ENCODE data around the gene POLR1E. TPM values are rescaled to one million over a fixed set of nuclear protein-coding genes. Genes with fewer than 3 reads are reported as not detected.

The POLR1E gene
- total and polyA plus RNA-seq, 2 donors (not counting 3 experiments of a cell fraction or from before 2014, with no cell fraction given): 9.0 to 21.2 TPM

DNA sequence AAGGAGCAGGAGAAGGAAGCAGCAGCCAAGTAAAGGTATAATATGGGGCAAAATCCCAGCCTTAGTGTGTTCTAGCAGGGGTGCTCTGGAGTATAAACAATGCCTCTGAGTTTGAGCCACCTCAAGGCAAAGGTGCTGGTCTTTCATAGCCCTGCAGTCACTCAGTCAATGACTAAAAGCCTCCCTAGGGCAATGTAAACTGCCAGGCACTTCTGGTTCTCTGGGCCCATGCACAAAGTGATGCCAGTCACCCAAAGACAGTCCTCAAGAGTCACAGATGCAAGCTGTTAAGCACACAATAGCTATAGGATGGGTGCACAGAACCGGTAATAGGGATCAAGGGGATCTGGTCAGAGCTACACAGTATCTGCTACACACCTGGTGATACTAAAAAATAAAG, 33.1 kb upstream of the POLR1E start:
- BruUV-seq (replicated peaks): no TSS peak
- no peaks in the 10 kb centered on the region for H3K9me3 ChIP-seq (replicated peaks; ENCODE audit: control insufficient read depth, insufficient read depth, low read length)
- ChIA-PET CTCF (no interaction called here), POLR2A (interaction anchor here (0.6 kb wide), 1 partner anchor 13 kb away, joined by 9 read pairs; the partner anchor contains the start of gene ZBTB5)
- TF ChIP-seq POLR2AphosphoS5 (IDR thresholded peaks at IDR 0.05; ENCODE audit: insufficient read depth, low read depth, low read length) (no peak), FOS (IDR thresholded peaks at IDR 0.05; ENCODE audit: borderline replicate concordance, insufficient read depth, low read length) (no peak), GATA2 (IDR thresholded peaks at IDR 0.05; ENCODE audit: insufficient read depth, insufficient read length, low read depth, low read length) (no peak), EZH2 (IDR thresholded peaks at IDR 0.05; ENCODE audit: borderline replicate concordance, low read depth, low read length, severe bottlenecking) (no peak), JUN (IDR thresholded peaks at IDR 0.05; ENCODE audit: borderline replicate concordance, insufficient read depth, insufficient read length, low read depth) (no peak), MYC (IDR thresholded peaks at IDR 0.05; ENCODE audit: low read depth, low read length) (no peak), POLR2A (IDR thresholded peaks at IDR 0.05; ENCODE audit: low read depth, low read length) (no peak)
- TF ChIP-seq, protein P1, sequence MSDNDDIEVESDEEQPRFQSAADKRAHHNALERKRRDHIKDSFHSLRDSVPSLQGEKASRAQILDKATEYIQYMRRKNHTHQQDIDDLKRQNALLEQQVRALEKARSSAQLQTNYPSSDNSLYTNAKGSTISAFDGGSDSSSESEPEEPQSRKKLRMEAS (IDR thresholded peaks at IDR 0.05; ENCODE audit: insufficient read depth, insufficient read length): no peak
- TF ChIP-seq, protein P2, sequence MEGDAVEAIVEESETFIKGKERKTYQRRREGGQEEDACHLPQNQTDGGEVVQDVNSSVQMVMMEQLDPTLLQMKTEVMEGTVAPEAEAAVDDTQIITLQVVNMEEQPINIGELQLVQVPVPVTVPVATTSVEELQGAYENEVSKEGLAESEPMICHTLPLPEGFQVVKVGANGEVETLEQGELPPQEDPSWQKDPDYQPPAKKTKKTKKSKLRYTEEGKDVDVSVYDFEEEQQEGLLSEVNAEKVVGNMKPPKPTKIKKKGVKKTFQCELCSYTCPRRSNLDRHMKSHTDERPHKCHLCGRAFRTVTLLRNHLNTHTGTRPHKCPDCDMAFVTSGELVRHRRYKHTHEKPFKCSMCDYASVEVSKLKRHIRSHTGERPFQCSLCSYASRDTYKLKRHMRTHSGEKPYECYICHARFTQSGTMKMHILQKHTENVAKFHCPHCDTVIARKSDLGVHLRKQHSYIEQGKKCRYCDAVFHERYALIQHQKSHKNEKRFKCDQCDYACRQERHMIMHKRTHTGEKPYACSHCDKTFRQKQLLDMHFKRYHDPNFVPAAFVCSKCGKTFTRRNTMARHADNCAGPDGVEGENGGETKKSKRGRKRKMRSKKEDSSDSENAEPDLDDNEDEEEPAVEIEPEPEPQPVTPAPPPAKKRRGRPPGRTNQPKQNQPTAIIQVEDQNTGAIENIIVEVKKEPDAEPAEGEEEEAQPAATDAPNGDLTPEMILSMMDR (IDR thresholded peaks at IDR 0.05; ENCODE audit: extremely low read depth in 1 of 2, insufficient read depth in 1 of 2, low read depth in 1 of 2, low read length in 2 of 2): no peak
- H3K4me1 ChIP-seq (ENCODE audit: control insufficient read depth, extremely low read depth, insufficient read depth, low read length): no peaks in the 10 kb centered on the region
- no peak overlapping the region for H2AFZ ChIP-seq (ENCODE audit: low read depth, low read length)
- DNase-seq (ENCODE audit: low read depth, low spot score) (no peak), FAIRE-seq (no peak)
- H3K4me2 ChIP-seq (ENCODE audit: insufficient read depth, low read length): no peak overlapping the region
- peaks cover 7% of the 10 kb centered on the region for H4K20me1 ChIP-seq (replicated peaks; ENCODE audit: control insufficient read depth, extremely low read depth, insufficient read depth, low read length)
- H3K27ac ChIP-seq (ENCODE audit: insufficient read depth, low read depth, low read length): no peak overlapping the region
- H3K36me3 ChIP-seq (ENCODE audit: control insufficient read depth in 2 of 2, extremely low read depth in 1 of 2, insufficient read depth in 2 of 2, low read length in 2 of 2): peaks cover 3% of the 10 kb centered on the region in 2 experiments
- no peaks in the 10 kb centered on the region for H3K9me1 ChIP-seq (replicated peaks; ENCODE audit: control insufficient read depth, extremely low read depth, insufficient read depth, low read length)
- no peak overlapping the region for H3K9ac ChIP-seq (replicated peaks; ENCODE audit: extremely low read depth, insufficient read depth, low read length)
- intact Hi-C loops (cut with micrococcal nuclease): no loop called here
- dilution Hi-C loops (cut with MboI; ENCODE audit: extremely low pct_ligation_motif_present, low sequenced_read_pairs): no loop called here
- H3K27me3 ChIP-seq (ENCODE audit: control insufficient read depth in 2 of 2, insufficient read depth in 2 of 2, low read length in 2 of 2): no peaks in the 10 kb centered on the region
- H3K4me3 ChIP-seq (replicated peaks in 1 of 3; ENCODE audit: insufficient read depth in 1 of 3, low read depth in 1 of 3, low read length in 3 of 3): no peak overlapping the region
- H3K79me2 ChIP-seq (ENCODE audit: control insufficient read depth, insufficient read depth, low read length): peaks cover 64% of the 10 kb centered on the region
